DOHH2 (cell line): ENCODE results near the gene SAMD4B.

Experiments
- H3F3A ChIP-seq: fragments of 200-600 bp; sonication (generic), shearing (Covaris generic); 2 replicates; pipeline ENCODE4 v1.6.0; 2016; ENCODE audit warnings: antibody characterized with exemption, mild to moderate bottlenecking; ENCODE audit not compliant: control insufficient read depth, insufficient read depth
- H3K27ac ChIP-seq: fragments of 200-600 bp; sonication (generic); 2 replicates; pipeline ENCODE4 v1.5.1; 2014; ENCODE audit warnings: low read depth, mild to moderate bottlenecking, low read length, moderate library complexity
- H3K27me3 ChIP-seq: fragments of 200-600 bp; sonication (generic); 2 replicates; pipeline ENCODE4 v1.6.1; 2014; ENCODE audit warnings: mild to moderate bottlenecking, low read length, mixed read lengths; ENCODE audit not compliant: control insufficient read depth
- H3K36me3 ChIP-seq: fragments of 200-600 bp; sonication (generic); 2 replicates; pipeline ENCODE4 v1.6.1; 2014; ENCODE audit warnings: mild to moderate bottlenecking, low read length, moderate library complexity, mixed read lengths; ENCODE audit not compliant: control insufficient read depth
- H3K4me1 ChIP-seq: fragments of 200-600 bp; sonication (generic); 2 replicates; pipeline ENCODE4 v1.6.1; 2014; ENCODE audit warnings: mild to moderate bottlenecking, low read length, mixed read lengths; ENCODE audit not compliant: control insufficient read depth
- H3K4me2 ChIP-seq: fragments of 200-600 bp; sonication (generic); 2 replicates; pipeline ENCODE4 v1.6.0; 2014; ENCODE audit warnings: mild to moderate bottlenecking, low read length, moderate library complexity
- H3K4me3 ChIP-seq: fragments of 200-600 bp; sonication (generic); 2 replicates; pipeline ENCODE4 v1.5.1; 2014; ENCODE audit warnings: mild to moderate bottlenecking, low read length, mixed read lengths
- H3K79me2 ChIP-seq: fragments of 200-600 bp; sonication (generic); 2 replicates; pipeline ENCODE4 v1.6.1; 2014; ENCODE audit warnings: mild to moderate bottlenecking, low read length, mixed read lengths; ENCODE audit not compliant: control insufficient read depth
- H3K9me2 ChIP-seq: fragments of 200-600 bp; sonication (generic); replicated peaks from 2 replicates; pipeline ENCODE4 v1.6.1; 2014; ENCODE audit warnings: mild to moderate bottlenecking, low read length, mixed read lengths; ENCODE audit not compliant: control insufficient read depth
- H3K9me3 ChIP-seq: fragments of 200-600 bp; sonication (generic); 2 replicates; pipeline ENCODE4 v1.6.1; 2014; ENCODE audit warnings: antibody characterized with exemption, low read length, mixed read lengths; ENCODE audit not compliant: control insufficient read depth, insufficient read depth
- H4K20me1 ChIP-seq: fragments of 200-600 bp; sonication (generic); 2 replicates; pipeline ENCODE4 v1.6.0; 2014; ENCODE audit warnings: low read depth, mild to moderate bottlenecking, antibody characterized with exemption, low read length, moderate library complexity; ENCODE audit not compliant: control insufficient read depth, insufficient read depth
- EZH2phosphoT487 ChIP-seq: fragments of 200-600 bp; sonication (generic); IDR thresholded peaks from 2 replicates; pipeline ENCODE4 v1.6.1; 2017; ENCODE audit warnings: borderline replicate concordance, mild to moderate bottlenecking, antibody characterized with exemption, low read length, moderate library complexity, mixed read lengths
- TF ChIP-seq, protein P1 (sequence below): fragments of 200-600 bp; sonication (generic); IDR thresholded peaks from one replicate; pipeline ENCODE4 v1.5.1; 2014; ENCODE audit warnings: antibody characterized with exemption, mild to moderate bottlenecking, low read depth, low read length; ENCODE audit not compliant: poor library complexity, severe bottlenecking

The SAMD4B gene

DNA sequence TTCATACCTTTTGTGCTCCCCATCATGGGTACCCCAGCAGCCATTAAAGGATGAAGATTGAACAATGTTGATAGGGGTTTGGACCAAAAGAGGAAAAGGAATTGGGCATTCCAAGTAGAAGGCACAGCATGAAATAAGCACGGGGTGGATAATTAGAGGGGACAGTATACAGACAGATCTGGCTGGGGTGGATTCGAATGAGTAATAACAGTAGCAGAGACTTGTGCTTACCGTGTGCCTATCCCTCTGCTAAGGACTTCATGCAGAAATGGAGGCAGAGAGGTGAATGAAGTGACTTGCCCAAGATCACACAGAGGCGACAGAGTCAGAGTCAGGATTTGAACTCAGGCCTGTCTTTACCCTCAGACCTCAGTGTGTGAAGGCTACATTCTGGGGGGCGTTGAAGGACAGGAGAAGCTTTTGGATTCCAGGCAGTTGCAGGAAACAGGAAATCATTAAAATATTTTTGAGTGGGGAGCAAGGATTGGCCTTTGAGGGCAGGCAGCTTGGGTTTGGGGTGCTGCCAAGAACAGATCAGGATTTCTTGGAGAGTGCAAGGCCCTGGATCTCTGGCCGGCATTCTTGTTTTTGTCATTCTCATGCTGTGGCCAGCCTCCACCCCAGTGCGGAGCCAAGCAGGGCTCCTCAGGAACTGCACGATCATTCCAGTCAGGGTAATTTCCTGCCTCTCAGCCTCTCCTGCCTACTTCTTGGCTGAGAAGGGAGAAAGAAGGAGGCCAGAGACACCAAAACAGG is 30.0 kb downstream of the SAMD4B start:
- no peaks in the 10 kb centered on the region for H3K27me3 ChIP-seq
- H3K4me3 ChIP-seq: no peak overlapping the region
- H3K36me3 ChIP-seq: peaks cover 55% of the 10 kb centered on the region
- no peak overlapping the region for H3K27ac ChIP-seq
- H3F3A ChIP-seq: no peaks in the 10 kb centered on the region
- TF ChIP-seq, protein P1, sequence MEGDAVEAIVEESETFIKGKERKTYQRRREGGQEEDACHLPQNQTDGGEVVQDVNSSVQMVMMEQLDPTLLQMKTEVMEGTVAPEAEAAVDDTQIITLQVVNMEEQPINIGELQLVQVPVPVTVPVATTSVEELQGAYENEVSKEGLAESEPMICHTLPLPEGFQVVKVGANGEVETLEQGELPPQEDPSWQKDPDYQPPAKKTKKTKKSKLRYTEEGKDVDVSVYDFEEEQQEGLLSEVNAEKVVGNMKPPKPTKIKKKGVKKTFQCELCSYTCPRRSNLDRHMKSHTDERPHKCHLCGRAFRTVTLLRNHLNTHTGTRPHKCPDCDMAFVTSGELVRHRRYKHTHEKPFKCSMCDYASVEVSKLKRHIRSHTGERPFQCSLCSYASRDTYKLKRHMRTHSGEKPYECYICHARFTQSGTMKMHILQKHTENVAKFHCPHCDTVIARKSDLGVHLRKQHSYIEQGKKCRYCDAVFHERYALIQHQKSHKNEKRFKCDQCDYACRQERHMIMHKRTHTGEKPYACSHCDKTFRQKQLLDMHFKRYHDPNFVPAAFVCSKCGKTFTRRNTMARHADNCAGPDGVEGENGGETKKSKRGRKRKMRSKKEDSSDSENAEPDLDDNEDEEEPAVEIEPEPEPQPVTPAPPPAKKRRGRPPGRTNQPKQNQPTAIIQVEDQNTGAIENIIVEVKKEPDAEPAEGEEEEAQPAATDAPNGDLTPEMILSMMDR: no peak
- no peak for TF ChIP-seq EZH2phosphoT487
- H3K9me2 ChIP-seq: no peaks in the 10 kb centered on the region
- H4K20me1 ChIP-seq: no peaks in the 10 kb centered on the region
- H3K9me3 ChIP-seq: no peaks in the 10 kb centered on the region
- H3K4me2 ChIP-seq: no peak overlapping the region
- no peaks in the 10 kb centered on the region for H3K4me1 ChIP-seq
- no peaks in the 10 kb centered on the region for H3K79me2 ChIP-seq

DNA sequence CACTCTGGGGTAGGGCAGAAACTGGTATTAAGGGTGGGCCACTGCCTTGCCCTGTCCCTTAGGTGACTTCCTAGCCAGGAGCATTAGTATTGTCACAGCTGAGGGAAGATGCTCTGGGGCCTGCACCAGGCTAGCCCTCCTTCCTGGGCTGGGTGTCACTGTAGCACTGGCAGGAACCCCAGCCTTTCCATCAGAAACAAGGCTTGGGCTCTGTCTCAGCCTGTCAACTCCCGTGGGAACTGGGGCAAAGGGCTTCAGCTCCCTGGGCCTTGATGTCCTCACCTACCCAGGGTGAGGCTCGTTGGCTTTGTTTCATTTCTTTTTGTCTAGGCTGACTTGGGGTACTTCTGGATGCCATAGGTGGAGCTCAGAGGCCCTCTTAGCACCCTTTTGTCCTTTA is 30.7 kb downstream of the SAMD4B start:
- Histone ChIP-seq H4K20me1 (no peaks in the 10 kb centered on the region), H3K79me2 (no peaks in the 10 kb centered on the region), H3K9me2 (no peaks in the 10 kb centered on the region), H3K27ac (no peak overlapping the region), H3K4me1 (no peaks in the 10 kb centered on the region), H3K36me3 (peaks cover 62% of the 10 kb centered on the region), H3K4me3 (no peak overlapping the region), H3F3A (no peaks in the 10 kb centered on the region), H3K9me3 (no peaks in the 10 kb centered on the region), H3K27me3 (no peaks in the 10 kb centered on the region), H3K4me2 (no peak overlapping the region)
- TF ChIP-seq, protein P1: no peak
- TF ChIP-seq EZH2phosphoT487: no peak

DNA sequence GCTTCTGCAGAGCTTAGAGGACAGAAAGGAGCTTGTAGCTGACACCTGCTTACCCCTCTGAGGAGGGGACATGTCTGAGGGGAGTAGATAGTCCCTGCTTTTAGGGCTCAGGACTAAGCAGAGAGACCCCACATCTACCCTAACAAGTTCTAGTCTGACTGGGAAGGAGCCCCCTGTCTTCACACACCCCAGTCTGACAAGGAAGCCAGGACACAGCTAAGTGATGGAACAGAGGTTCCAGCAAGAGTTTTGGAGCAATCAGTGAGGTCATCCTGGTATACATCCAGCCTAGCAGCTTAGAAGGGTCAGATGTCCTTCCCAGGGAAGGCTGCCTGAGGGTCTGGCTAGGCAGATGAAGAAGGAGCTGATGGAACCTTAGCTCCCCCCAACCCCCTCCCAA is 33.7 kb downstream of the SAMD4B start:
- no peaks in the 10 kb centered on the region for H3K9me2 ChIP-seq
- H3K36me3 ChIP-seq: peaks cover 62% of the 10 kb centered on the region
- H3K4me3 ChIP-seq: no peak overlapping the region
- H3K4me1 ChIP-seq: no peaks in the 10 kb centered on the region
- H3K27ac ChIP-seq: no peak overlapping the region
- TF ChIP-seq EZH2phosphoT487: no peak
- TF ChIP-seq, protein P1: no peak
- no peaks in the 10 kb centered on the region for H3K9me3 ChIP-seq
- no peak overlapping the region for H3K4me2 ChIP-seq
- no peaks in the 10 kb centered on the region for H3K27me3 ChIP-seq
- H4K20me1 ChIP-seq: no peaks in the 10 kb centered on the region
- no peaks in the 10 kb centered on the region for H3F3A ChIP-seq
- H3K79me2 ChIP-seq: no peaks in the 10 kb centered on the region
